ENCODE results near the gene POLR3A.

- no peak for TF ChIP-seq CTCF (IDR thresholded peaks at IDR 0.05; ENCODE audit: low read depth, low read length)
- TF ChIP-seq EZH2phosphoT487 (IDR thresholded peaks at IDR 0.05; ENCODE audit: low read depth), result no peak
Measured at GRCh38 chr10:77967611-77968022, 61.7 kb downstream of the POLR3A start.

Measured in OCI-LY3 (cell line).